MM.1S (cell line): ENCODE data around the gene S100A6.
"Not testable (repeated sequence)": the region's sequence is repeated elsewhere in the genome, so short reads cannot be mapped to it uniquely, and the experiment has no call there.

ENCODE experiments used
- EZH2 ChIP-seq: fragments of 300-600 bp; sonication (generic); optimal IDR thresholded peaks from 2 replicates; pipeline ENCODE3; 2017; ENCODE audit warnings: low read depth, mild to moderate bottlenecking, antibody characterized with exemption, low read length, mixed read lengths
- TF ChIP-seq, protein P1 (sequence below): fragments of 300-600 bp; sonication (generic); IDR thresholded peaks from 2 replicates; pipeline ENCODE4 v1.5.1; 2016; ENCODE audit warnings: antibody characterized with exemption, low read length, mixed read lengths

DNA sequence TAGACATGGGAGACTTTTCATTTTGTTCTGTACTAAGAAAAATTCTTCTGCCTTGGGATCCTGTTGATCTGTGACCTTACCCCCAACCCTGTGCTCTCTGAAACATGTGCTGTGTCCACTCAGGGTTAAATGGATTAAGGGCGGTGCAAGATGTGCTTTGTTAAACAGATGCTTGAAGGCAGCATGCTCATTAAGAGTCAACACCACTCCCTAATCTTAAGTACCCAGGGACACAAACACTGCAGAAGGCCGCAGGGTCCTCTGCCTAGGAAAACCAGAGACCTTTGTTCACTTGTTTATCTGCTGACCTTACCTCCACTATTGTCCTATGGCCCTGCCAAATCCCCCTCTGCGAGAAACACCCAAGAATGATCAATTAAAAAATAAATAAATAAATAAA lies 47.7 kb upstream of the S100A6 start:
- TF ChIP-seq, protein P1, sequence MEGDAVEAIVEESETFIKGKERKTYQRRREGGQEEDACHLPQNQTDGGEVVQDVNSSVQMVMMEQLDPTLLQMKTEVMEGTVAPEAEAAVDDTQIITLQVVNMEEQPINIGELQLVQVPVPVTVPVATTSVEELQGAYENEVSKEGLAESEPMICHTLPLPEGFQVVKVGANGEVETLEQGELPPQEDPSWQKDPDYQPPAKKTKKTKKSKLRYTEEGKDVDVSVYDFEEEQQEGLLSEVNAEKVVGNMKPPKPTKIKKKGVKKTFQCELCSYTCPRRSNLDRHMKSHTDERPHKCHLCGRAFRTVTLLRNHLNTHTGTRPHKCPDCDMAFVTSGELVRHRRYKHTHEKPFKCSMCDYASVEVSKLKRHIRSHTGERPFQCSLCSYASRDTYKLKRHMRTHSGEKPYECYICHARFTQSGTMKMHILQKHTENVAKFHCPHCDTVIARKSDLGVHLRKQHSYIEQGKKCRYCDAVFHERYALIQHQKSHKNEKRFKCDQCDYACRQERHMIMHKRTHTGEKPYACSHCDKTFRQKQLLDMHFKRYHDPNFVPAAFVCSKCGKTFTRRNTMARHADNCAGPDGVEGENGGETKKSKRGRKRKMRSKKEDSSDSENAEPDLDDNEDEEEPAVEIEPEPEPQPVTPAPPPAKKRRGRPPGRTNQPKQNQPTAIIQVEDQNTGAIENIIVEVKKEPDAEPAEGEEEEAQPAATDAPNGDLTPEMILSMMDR = not testable (repeated sequence)
- TF ChIP-seq EZH2 = not testable (repeated sequence)
